ENCODE data around the gene ZNF283.
A peak's percentile ranks its signal among the peaks of the same experiment; 100 is the strongest.
"Not testable (repeated sequence)": the region's sequence is repeated elsewhere in the genome, so short reads cannot be mapped to it uniquely, and the experiment has no call there.

Gene ZNF283

GRCh38 chr19:43802216-43802951 lies 24.7 kb upstream of the ZNF283 start, which contains the start of gene LYPD5:
TSS of gene LYPD5 (minus strand) at chr19:43802447. CDS start at chr19:43802380, 67 bp downstream.
- DNase-seq: no peak

- no peak for DNase-seq
These were observed 22.7 kb upstream of the ZNF283 start for GRCh38 chr19:43804432-43804831.

- not testable (repeated sequence) for DNase-seq
These were observed 20.7 kb upstream of the ZNF283 start for GRCh38 chr19:43806401-43806800.

GRCh38 chr19:43806848-43807247 lies 20.3 kb upstream of the ZNF283 start:
- DNase-seq: no peak

GRCh38 chr19:43807651-43808050 lies 19.5 kb upstream of the ZNF283 start:
- DNase-seq: no peak

- DNase-seq: peak; percentile 68
These were observed 17.1 kb upstream of the ZNF283 start for GRCh38 chr19:43809762-43810696.

GRCh38 chr19:43811837-43812236 lies 15.3 kb upstream of the ZNF283 start:
- no peak for DNase-seq

- no peak for DNase-seq
These were observed 14.9 kb upstream of the ZNF283 start for GRCh38 chr19:43812259-43812658.

GRCh38 chr19:43812688-43813087 lies 14.4 kb upstream of the ZNF283 start:
- peak; percentile 15 for DNase-seq

GRCh38 chr19:43814663-43815352 lies 12.3 kb upstream of the ZNF283 start:
- no peak for DNase-seq

GRCh38 chr19:43817454-43817853 lies 9.7 kb upstream of the ZNF283 start:
- DNase-seq: not testable (repeated sequence)

- no peak for DNase-seq
These were observed 8.6 kb upstream of the ZNF283 start for GRCh38 chr19:43818500-43818899.

GRCh38 chr19:43820098-43820883 lies 6.8 kb upstream of the ZNF283 start:
- DNase-seq: peak; percentile 35

- DNase-seq: no peak
These were observed 6.3 kb upstream of the ZNF283 start for GRCh38 chr19:43820884-43821215.

- not testable (repeated sequence) for DNase-seq
These were observed 3.3 kb upstream of the ZNF283 start for GRCh38 chr19:43823856-43824255.

GRCh38 chr19:43824572-43824971 lies 2.5 kb upstream of the ZNF283 start:
- DNase-seq: not testable (repeated sequence)

- no peak for DNase-seq
These were observed 12.0 kb downstream of the ZNF283 start for GRCh38 chr19:43839139-43839538.

GRCh38 chr19:43842007-43842406 lies 14.9 kb downstream of the ZNF283 start:
- DNase-seq: no peak

GRCh38 chr19:43847246-43847645 lies 20.1 kb downstream of the ZNF283 start:
- DNase-seq: no peak

GRCh38 chr19:43847884-43848283 lies 20.8 kb downstream of the ZNF283 start:
- no peak for DNase-seq

- DNase-seq: no peak
These were observed 21.7 kb downstream of the ZNF283 start for GRCh38 chr19:43848821-43849220.

GRCh38 chr19:43858174-43858573 lies 31.1 kb downstream of the ZNF283 start:
- DNase-seq: no peak
